RPMI7951 (cell line): ENCODE data around the gene RETN. TPM values are rescaled to one million over a fixed set of nuclear protein-coding genes. Genes with fewer than 3 reads are reported as not detected.
"Not testable (repeated sequence)": the region's sequence is repeated elsewhere in the genome, so short reads cannot be mapped to it uniquely, and the experiment has no call there.

ENCODE experiments used
- DNase-seq: peaks from one replicate; pipeline ENCODE4 v3.0.0-alpha.2; 2012; ENCODE audit warnings: low read depth
- total RNA-seq: library from RNA; depleted of rRNA; stranded (reverse); fragments of >200 nt; shearing (Covaris generic); gene quantifications from 2 replicates; pipeline ENCODE4 v1.2.3, GENCODE V29; 2014

RETN gene
- total RNA-seq, 1 experiment from 2014 or later = not detected

GRCh38 chr19:7637374-7638256 lies 31.2 kb upstream of the RETN start:
- no peak for DNase-seq

- DNase-seq = no peak
Measured at GRCh38 chr19:7638802-7639465, 29.9 kb upstream of the RETN start.

- no peak for DNase-seq
Measured at GRCh38 chr19:7639863-7640348, 28.9 kb upstream of the RETN start.

- no peak for DNase-seq
Measured at GRCh38 chr19:7640803-7641202, 28.0 kb upstream of the RETN start.

GRCh38 chr19:7641290-7642276 lies 27.3 kb upstream of the RETN start:
- no peak for DNase-seq

- no peak for DNase-seq
Measured at GRCh38 chr19:7642295-7643030, 26.4 kb upstream of the RETN start.

GRCh38 chr19:7643031-7643415 lies 25.8 kb upstream of the RETN start:
- no peak for DNase-seq

- DNase-seq = not testable (repeated sequence)
Measured at GRCh38 chr19:7643629-7644549, 25.0 kb upstream of the RETN start.

GRCh38 chr19:7644550-7644877 lies 24.3 kb upstream of the RETN start:
- DNase-seq = no peak

- DNase-seq = no peak
Measured at GRCh38 chr19:7645163-7645562, 23.7 kb upstream of the RETN start.

- DNase-seq = no peak
Measured at GRCh38 chr19:7645656-7646425, 23.0 kb upstream of the RETN start.

GRCh38 chr19:7646426-7646700 lies 22.5 kb upstream of the RETN start:
- no peak for DNase-seq

- DNase-seq = no peak
Measured at GRCh38 chr19:7647156-7647555, 21.7 kb upstream of the RETN start.

GRCh38 chr19:7648265-7649014 lies 20.4 kb upstream of the RETN start:
- DNase-seq = no peak

GRCh38 chr19:7650148-7650547 lies 18.7 kb upstream of the RETN start:
- DNase-seq = no peak

GRCh38 chr19:7652061-7652641 lies 16.7 kb upstream of the RETN start:
- peak; percentile 66 for DNase-seq

- peak; percentile 59 for DNase-seq
Measured at GRCh38 chr19:7654401-7654800, 14.4 kb upstream of the RETN start.

- no peak for DNase-seq
Measured at GRCh38 chr19:7655581-7655980, 13.3 kb upstream of the RETN start.
